GM23338 (cell line): ENCODE data around the gene PRSS2. TPM values are rescaled to one million over a fixed set of nuclear protein-coding genes. Genes with fewer than 3 reads are reported as not detected.

Source experiments
- ATAC-seq: fragments of 200-7000 bp; cut with Tn5 transposase; 3 replicates; pipeline ENCODE4 v1.9.1; 2020
- DNase-seq: peaks from one replicate; pipeline ENCODE4 v3.0.0-alpha.2; 2015; ENCODE audit warnings: low spot score
- H2AFZ ChIP-seq: fragments of 200-600 bp; sonication (generic); 2 replicates; pipeline ENCODE4 v1.8.0; 2016; ENCODE audit warnings: antibody characterized with exemption, mild to moderate bottlenecking, moderate library complexity
- H3F3A ChIP-seq: fragments of 200-600 bp; sonication (generic); replicated peaks from 2 replicates; pipeline ENCODE4 v1.8.0; 2017; ENCODE audit warnings: antibody characterized with exemption, mixed run types, low read depth
- H3K27ac ChIP-seq: fragments of 200-600 bp; sonication (generic); 2 replicates; pipeline ENCODE4 v1.6.1; 2016; ENCODE audit warnings: low read depth
- H3K27me3 ChIP-seq: fragments of 200-600 bp; sonication (generic); 2 replicates; pipeline ENCODE4 v1.8.0; 2016; ENCODE audit warnings: mild to moderate bottlenecking, mixed run types, moderate library complexity; ENCODE audit not compliant: insufficient read depth
- H3K36me3 ChIP-seq: fragments of 200-600 bp; sonication (generic); 2 replicates; pipeline ENCODE4 v1.8.0; 2016; ENCODE audit warnings: mild to moderate bottlenecking; ENCODE audit not compliant: insufficient read depth
- H3K4me1 ChIP-seq: fragments of 200-600 bp; sonication (generic); 2 replicates; pipeline ENCODE4 v1.8.0; 2016; ENCODE audit warnings: mild to moderate bottlenecking, moderate library complexity; ENCODE audit not compliant: insufficient read depth
- H3K4me2 ChIP-seq: fragments of 200-600 bp; sonication (generic); 2 replicates; pipeline ENCODE4 v1.7.1; 2017; ENCODE audit warnings: mixed run types
- H3K4me3 ChIP-seq: fragments of 200-600 bp; sonication (generic); 2 replicates; pipeline ENCODE4 v1.6.1; 2016; ENCODE audit warnings: mixed run types
- H3K79me2 ChIP-seq: fragments of 200-600 bp; sonication (generic); replicated peaks from 2 replicates; pipeline ENCODE4 v1.8.0; 2017; ENCODE audit warnings: mild to moderate bottlenecking; ENCODE audit not compliant: insufficient read depth
- H3K9me2 ChIP-seq: fragments of 200-600 bp; sonication (generic); 2 replicates; pipeline ENCODE4 v1.8.0; 2017; ENCODE audit not compliant: insufficient read depth
- H4K20me1 ChIP-seq: fragments of 200-600 bp; sonication (generic); replicated peaks from 2 replicates; pipeline ENCODE4 v1.8.0; 2017; ENCODE audit warnings: mild to moderate bottlenecking; ENCODE audit not compliant: insufficient read depth
- H3K27ac Mint-ChIP-seq: 2 replicates; pipeline ENCODE4 v1.8.0; 2020; ENCODE audit warnings: inconsistent platforms, mild to moderate bottlenecking, moderate library complexity, mixed read lengths
- H3K27me3 Mint-ChIP-seq: 3 replicates; pipeline ENCODE4 v1.8.0; 2022; ENCODE audit warnings: low read depth, mild to moderate bottlenecking, moderate library complexity, mixed read lengths, inconsistent platforms; ENCODE audit not compliant: insufficient read depth, poor library complexity
- H3K36me3 Mint-ChIP-seq: 3 replicates; pipeline ENCODE4 v1.8.0; 2021; ENCODE audit warnings: low read depth, mild to moderate bottlenecking, inconsistent platforms, moderate library complexity, mixed read lengths
- H3K4me1 Mint-ChIP-seq: 3 replicates; pipeline ENCODE4 v1.8.0; 2020; ENCODE audit warnings: mild to moderate bottlenecking, inconsistent platforms, mixed read lengths
- H3K4me3 Mint-ChIP-seq: 3 replicates; pipeline ENCODE4 v1.8.0; 2021; ENCODE audit warnings: moderate library complexity, mild to moderate bottlenecking, inconsistent platforms, mixed read lengths
- H3K9me3 Mint-ChIP-seq: 3 replicates; pipeline ENCODE4 v1.8.0; 2020; ENCODE audit warnings: moderate library complexity, mild to moderate bottlenecking, inconsistent platforms, mixed read lengths
- EZH2 ChIP-seq: fragments of 200-600 bp; sonication (generic); IDR thresholded peaks from one replicate; pipeline ENCODE4 v1.8.0; 2017; ENCODE audit warnings: antibody characterized with exemption, mild to moderate bottlenecking, low read depth; ENCODE audit not compliant: unreplicated experiment
- NANOG ChIP-seq: IDR thresholded peaks from 2 replicates; pipeline ENCODE4 v1.6.1; 2016; ENCODE audit warnings: antibody characterized with exemption, borderline replicate concordance
- POLR2AphosphoS5 ChIP-seq: IDR thresholded peaks from 2 replicates; pipeline ENCODE4 v1.6.1; 2016; ENCODE audit warnings: antibody characterized with exemption, low read depth
- STAT1 ChIP-seq: IDR thresholded peaks from one replicate; pipeline ENCODE4 v1.6.1; 2016; ENCODE audit warnings: antibody characterized with exemption; ENCODE audit not compliant: unreplicated experiment
- ZNF114 ChIP-seq: fragments of 250-450 bp; sonication (Bioruptor Pico); IDR thresholded peaks from 2 replicates; pipeline ENCODE4 v1.5.0; 2020; ENCODE audit warnings: mild to moderate bottlenecking, moderate library complexity
- ZNF462 ChIP-seq: fragments of 250-450 bp; sonication (Bioruptor Pico); IDR thresholded peaks from 2 replicates; pipeline ENCODE4 v1.5.0; 2020; ENCODE audit warnings: mild to moderate bottlenecking, moderate library complexity
- polyA plus RNA-seq: library from polyadenylated mRNA; unstranded; fragments of >200 nt; fragmentation: Nextera tagmentation; extraction: Ambion mirVana; gene quantifications from 2 replicates; pipeline ENCODE4 v1.2.1, GENCODE V29; 2016
- total RNA-seq: library from RNA; depleted of rRNA; stranded (reverse); fragments of >200 nt; shearing (Covaris generic); gene quantifications from 2 replicates; pipeline ENCODE4 v1.2.3, GENCODE V29; 2014
- TF ChIP-seq, protein P1 (sequence below): IDR thresholded peaks from one replicate; pipeline ENCODE4 v1.6.1; 2018; ENCODE audit warnings: antibody characterized with exemption; ENCODE audit not compliant: unreplicated experiment

PRSS2 gene
- total and polyA plus RNA-seq, 2 experiments from 2014 or later: not detected

DNA sequence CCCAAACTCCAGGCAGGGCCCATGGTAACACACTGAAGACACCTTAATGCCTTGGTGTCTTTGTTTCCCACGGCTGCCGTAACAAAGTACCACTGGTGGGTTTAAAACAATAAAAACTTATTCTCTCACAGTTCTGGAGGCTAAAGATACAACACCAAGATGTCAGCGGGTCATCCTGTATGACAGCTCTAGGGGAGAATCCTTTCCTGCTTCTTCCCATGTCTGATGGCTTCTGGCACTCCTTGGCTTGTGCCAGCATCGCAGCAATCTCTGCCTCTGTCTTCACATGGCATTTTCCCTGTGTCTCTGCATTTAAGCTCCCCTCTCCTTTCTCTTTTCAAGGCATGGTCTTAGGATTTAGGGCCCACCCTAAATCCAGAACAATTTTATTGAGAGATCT lies 33.1 kb downstream of the PRSS2 start (continued):
- TF ChIP-seq ZNF462 (CRISPR knock-in tag): no peak

- Mint-ChIP-seq H3K4me1 (peaks cover 29% of the 10 kb centered on the region), H3K9me3 (no peaks in the 10 kb centered on the region; the same call in 2 of the 3 replicates), H3K36me3 (peaks cover 35% of the 10 kb centered on the region), H3K27me3 (peaks cover 8% of the 10 kb centered on the region), H3K4me3 (no peak overlapping the region), H3K27ac (no peak overlapping the region)
- H3K36me3 ChIP-seq: no peaks in the 10 kb centered on the region
- H3F3A ChIP-seq: no peaks in the 10 kb centered on the region
- H3K79me2 ChIP-seq: no peaks in the 10 kb centered on the region
- no peak for DNase-seq
- peaks cover 15% of the 10 kb centered on the region for H3K4me1 ChIP-seq
- peaks cover 10% of the 10 kb centered on the region; the same call in 1 of the 2 replicates for H3K27me3 ChIP-seq
- no peaks in the 10 kb centered on the region for H3K9me2 ChIP-seq
- ATAC-seq: no peak
- no peak overlapping the region for H2AFZ ChIP-seq
- H4K20me1 ChIP-seq: no peaks in the 10 kb centered on the region
- no peak overlapping the region for H3K27ac ChIP-seq
- H3K4me2 ChIP-seq: no peak overlapping the region
- H3K4me3 ChIP-seq: no peak overlapping the region
- no peak for TF ChIP-seq ZNF114 (CRISPR knock-in tag)
- TF ChIP-seq STAT1: no peak
- no peak for TF ChIP-seq NANOG
- TF ChIP-seq POLR2AphosphoS5: no peak
- TF ChIP-seq, protein P1, sequence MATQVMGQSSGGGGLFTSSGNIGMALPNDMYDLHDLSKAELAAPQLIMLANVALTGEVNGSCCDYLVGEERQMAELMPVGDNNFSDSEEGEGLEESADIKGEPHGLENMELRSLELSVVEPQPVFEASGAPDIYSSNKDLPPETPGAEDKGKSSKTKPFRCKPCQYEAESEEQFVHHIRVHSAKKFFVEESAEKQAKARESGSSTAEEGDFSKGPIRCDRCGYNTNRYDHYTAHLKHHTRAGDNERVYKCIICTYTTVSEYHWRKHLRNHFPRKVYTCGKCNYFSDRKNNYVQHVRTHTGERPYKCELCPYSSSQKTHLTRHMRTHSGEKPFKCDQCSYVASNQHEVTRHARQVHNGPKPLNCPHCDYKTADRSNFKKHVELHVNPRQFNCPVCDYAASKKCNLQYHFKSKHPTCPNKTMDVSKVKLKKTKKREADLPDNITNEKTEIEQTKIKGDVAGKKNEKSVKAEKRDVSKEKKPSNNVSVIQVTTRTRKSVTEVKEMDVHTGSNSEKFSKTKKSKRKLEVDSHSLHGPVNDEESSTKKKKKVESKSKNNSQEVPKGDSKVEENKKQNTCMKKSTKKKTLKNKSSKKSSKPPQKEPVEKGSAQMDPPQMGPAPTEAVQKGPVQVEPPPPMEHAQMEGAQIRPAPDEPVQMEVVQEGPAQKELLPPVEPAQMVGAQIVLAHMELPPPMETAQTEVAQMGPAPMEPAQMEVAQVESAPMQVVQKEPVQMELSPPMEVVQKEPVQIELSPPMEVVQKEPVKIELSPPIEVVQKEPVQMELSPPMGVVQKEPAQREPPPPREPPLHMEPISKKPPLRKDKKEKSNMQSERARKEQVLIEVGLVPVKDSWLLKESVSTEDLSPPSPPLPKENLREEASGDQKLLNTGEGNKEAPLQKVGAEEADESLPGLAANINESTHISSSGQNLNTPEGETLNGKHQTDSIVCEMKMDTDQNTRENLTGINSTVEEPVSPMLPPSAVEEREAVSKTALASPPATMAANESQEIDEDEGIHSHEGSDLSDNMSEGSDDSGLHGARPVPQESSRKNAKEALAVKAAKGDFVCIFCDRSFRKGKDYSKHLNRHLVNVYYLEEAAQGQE: no peak
- TF ChIP-seq EZH2: no peak
These were observed 34.0 kb downstream of the PRSS2 start for GRCh38 chr7:142804728-142805207.
